ENCODE data around the gene PRSS2.

- TF ChIP-seq CTCF (IDR thresholded peaks at IDR 0.05) (no peak), POLR2A (IDR thresholded peaks at IDR 0.05) (no peak)
These were observed 24.5 kb upstream of the PRSS2 start for GRCh38 chr7:142746264-142746663.

Data from tibial nerve (tissue), 3 donors.